AG04450 (cell line): Measurements from ENCODE around the gene MOG. TPM values are rescaled to one million over a fixed set of nuclear protein-coding genes. Genes with fewer than 3 reads are reported as not detected.
A peak's percentile ranks its signal among the peaks of the same experiment; 100 is the strongest.

Experiments used
- CTCF ChIA-PET: fragments of 300-600, 350-600 bp; formaldehyde crosslinking; extraction: SDS; loops from one replicate; lab custom pipeline; 2022; ENCODE audit warnings: antibody characterized with exemption, inconsistent platforms; lab: Charles Lee
- POLR2A ChIA-PET: fragments of 350-600 bp; formaldehyde crosslinking; extraction: SDS; loops from one replicate; lab custom pipeline; 2021; ENCODE audit warnings: antibody characterized with exemption, inconsistent platforms; lab: Yijun Ruan, JAX
- DNase-seq: peaks from one replicate; pipeline ENCODE4 v3.0.0-alpha.2; 2011; ENCODE audit warnings: low read depth, low spot score
- H3K27ac ChIP-seq: one replicate; pipeline ENCODE4 v1.5.1; 2012; ENCODE audit warnings: low read depth, low read length, control low read depth
- H3K27me3 ChIP-seq: one replicate; pipeline ENCODE4 v1.6.0; 2012; ENCODE audit warnings: low read length; ENCODE audit not compliant: control insufficient read depth, insufficient read depth
- H3K4me3 ChIP-seq: 2 replicates; pipeline ENCODE4 v1.5.1; 2011; ENCODE audit warnings: mild to moderate bottlenecking, low read depth, low read length, control low read depth
- H3K9me3 ChIP-seq: 2 replicates; pipeline ENCODE4 v1.5.1; 2012; ENCODE audit warnings: low read length; ENCODE audit not compliant: control insufficient read depth, insufficient read depth
- CTCF ChIP-seq: IDR thresholded peaks from 2 replicates; pipeline ENCODE4 v1.5.1; 2011; ENCODE audit warnings: low read depth, low read length, control low read depth, inconsistent platforms
- polyA plus RNA-seq: library from polyadenylated mRNA; depleted of rRNA; stranded (reverse); fragments of >200 nt; gene quantifications from 2 replicates; pipeline ENCODE4 v1.2.3, GENCODE V29; 2011

Gene MOG
- polyA plus RNA-seq, 1 experiment: not detected

DNA sequence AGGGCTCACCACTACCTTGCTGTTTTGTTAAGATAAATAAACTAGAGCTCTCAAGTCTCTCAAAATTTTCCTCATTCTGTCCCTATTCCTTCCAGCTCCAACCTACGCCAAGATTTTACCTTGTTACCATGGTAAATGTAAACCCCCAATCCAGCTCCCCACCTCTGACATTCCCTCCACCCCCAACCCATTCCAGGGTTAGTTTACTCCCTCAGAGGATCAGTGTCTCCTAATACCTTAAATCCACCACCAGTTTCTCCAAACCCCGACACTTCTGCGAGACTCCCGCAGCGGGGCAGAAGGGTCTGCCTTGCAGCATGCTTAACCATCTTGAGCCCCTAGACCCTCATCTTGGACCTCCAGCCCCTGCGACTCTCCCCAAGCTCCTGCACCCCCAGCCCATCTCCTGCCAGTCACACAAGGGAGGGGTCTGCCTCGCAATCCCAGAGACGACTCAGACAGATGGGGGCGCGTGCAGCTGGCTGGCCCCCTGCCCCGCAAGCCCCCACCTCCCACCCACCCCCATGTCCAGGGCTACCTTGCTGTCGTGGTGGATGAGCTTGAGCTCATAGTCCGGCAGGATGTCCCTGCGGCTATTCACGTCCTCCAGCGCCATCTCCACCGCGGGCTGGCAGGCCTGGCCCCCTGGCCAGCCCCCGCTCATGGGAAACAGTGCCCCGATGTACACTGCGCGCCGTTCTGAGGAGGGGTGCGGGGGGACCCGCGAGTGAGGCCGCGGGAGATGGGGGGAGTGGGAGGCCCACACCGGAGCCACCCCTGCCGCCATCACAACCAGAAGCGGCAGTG is 29.7 kb upstream of the MOG start:
- ChIA-PET POLR2A (interaction anchor here (0.6 to 0.9 kb wide), 3 partner anchors 12 to 29 kb away, joined by 3 to 6 read pairs (median 3); no protein-coding TSS in a partner anchor), CTCF (interaction anchor here (0.6 to 13.4 kb wide), 7 partner anchors 11 to 915 kb away, joined by 3 to 281 read pairs (median 4); no protein-coding TSS in a partner anchor)
- no peaks in the 10 kb centered on the region for H3K9me3 ChIP-seq
- peak overlapping the region; percentile 76 for H3K4me3 ChIP-seq
- H3K27ac ChIP-seq: peak overlapping the region; percentile 39
- no peak for DNase-seq
- H3K27me3 ChIP-seq: no peaks in the 10 kb centered on the region
- TF ChIP-seq CTCF: no peak

DNA sequence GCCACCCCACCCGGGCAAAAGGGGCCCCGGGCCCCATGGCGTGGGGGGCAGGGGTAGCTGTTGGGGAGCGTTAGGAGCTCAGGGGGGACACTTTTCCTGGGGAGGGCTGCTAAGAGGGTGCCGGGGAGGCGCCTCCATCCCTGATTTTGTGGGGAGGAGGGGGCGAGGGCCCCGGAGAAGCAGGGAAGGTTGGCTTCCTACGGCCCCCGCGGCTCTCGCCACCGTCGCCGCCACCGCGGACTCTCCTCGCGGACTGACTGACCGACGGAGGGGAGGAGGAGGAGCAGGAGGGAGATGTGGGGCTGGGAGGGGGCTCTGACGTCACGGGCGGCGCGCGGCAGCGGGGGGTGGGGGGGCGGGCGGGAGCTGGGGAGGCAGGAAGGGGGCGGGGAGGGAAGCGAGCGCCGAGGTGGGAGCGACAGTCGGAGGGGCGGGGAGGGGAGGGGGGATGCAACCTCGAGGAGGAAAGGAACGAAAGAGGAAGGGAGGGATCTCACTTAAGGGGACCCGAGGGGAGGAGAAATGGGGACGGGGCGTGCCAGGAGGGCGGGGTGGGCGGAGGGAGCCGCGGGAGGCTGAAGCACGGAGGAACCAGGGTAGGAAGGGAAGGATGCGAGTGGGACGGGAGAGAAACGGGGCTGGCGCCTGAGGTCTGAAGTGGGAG is 29.0 kb upstream of the MOG start:
- Histone ChIP-seq H3K4me3 (peak overlapping the region; percentile 76), H3K27ac (peak overlapping the region; percentile 83), H3K9me3 (no peaks in the 10 kb centered on the region; the same call in 1 of the 2 replicates), H3K27me3 (no peaks in the 10 kb centered on the region)
- CTCF ChIA-PET: interaction anchor here (0.6 to 13.4 kb wide), 10 partner anchors 10 to 916 kb away, joined by 3 to 281 read pairs (median 4); no protein-coding TSS in a partner anchor
- POLR2A ChIA-PET: interaction anchor here (0.6 to 1.0 kb wide), 4 partner anchors 13 to 31 kb away, joined by 3 to 6 read pairs (median 4); no protein-coding TSS in a partner anchor
- TF ChIP-seq CTCF: no peak
- DNase-seq: peak; percentile 68

DNA sequence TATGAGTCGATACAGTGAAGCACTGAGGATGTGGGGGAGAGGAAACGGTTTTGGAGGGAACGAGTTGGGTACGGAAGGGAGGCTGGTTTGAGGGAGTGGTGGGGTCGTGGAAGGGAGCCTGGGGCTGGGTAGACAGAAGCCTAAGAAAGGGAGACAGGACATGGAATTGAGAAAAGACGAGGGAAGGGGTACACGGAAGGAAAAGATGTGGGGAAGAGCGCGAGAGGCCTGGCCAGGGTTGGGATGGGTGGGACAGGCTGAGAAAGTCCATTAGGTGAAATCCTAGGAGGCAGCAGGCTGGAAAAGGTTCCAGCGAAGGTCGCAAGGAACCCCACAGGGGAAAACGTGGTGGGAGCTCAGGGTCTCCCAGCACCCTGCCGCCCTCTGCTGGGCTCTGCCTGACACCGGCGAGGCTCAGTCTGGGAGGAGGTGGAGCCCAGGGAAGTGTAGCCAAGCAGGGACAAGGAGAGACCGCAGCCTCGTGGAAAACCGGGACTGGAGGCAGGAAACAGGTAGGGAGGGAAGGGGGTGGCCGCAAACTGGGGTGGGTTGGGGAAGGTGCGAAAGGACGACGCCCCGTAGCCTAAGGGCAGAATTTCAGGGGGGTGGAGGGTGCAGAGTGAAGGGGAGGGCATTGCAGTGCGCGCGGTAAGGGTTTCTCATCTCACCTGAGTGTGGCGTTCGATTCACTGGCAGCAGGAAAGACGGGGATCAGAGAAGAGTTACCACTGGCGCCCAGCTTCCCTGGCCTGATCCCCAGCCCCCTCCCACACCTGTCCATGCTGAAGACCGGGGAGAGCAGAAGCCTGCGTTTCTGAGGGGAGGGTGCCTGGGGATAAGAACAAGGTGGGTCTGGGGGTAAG is 28.2 kb upstream of the MOG start:
- CTCF ChIA-PET: interaction anchor here (0.6 to 13.4 kb wide), 10 partner anchors 10 to 75 kb away, joined by 3 to 281 read pairs (median 4); no protein-coding TSS in a partner anchor
- Histone ChIP-seq H3K27ac (peak overlapping the region; percentile 83), H3K27me3 (no peaks in the 10 kb centered on the region), H3K4me3 (peak overlapping the region; percentile 76), H3K9me3 (no peaks in the 10 kb centered on the region; the same call in 1 of the 2 replicates)
- peak; percentile 26 for DNase-seq
- POLR2A ChIA-PET: interaction anchor here (0.7 to 1.0 kb wide), 2 partner anchors 21 to 32 kb away, joined by 3 to 5 read pairs; no protein-coding TSS in a partner anchor
- peak; percentile 75 for TF ChIP-seq CTCF

GRCh38 chr6:29629571-29629970 is 27.3 kb upstream of the MOG start:
- Histone ChIP-seq H3K9me3 (no peaks in the 10 kb centered on the region; the same call in 1 of the 2 replicates), H3K27me3 (no peaks in the 10 kb centered on the region), H3K4me3 (no peak overlapping the region), H3K27ac (no peak overlapping the region)
- DNase-seq: no peak
- POLR2A ChIA-PET: no interaction called here
- no peak for TF ChIP-seq CTCF
- CTCF ChIA-PET: interaction anchor here (0.6 to 13.4 kb wide), 4 partner anchors 13 to 75 kb away, joined by 3 to 281 read pairs (median 5); no protein-coding TSS in a partner anchor
